ENCODE results near the gene NDUFB7.
"Not testable (repeated sequence)": the region's sequence is repeated elsewhere in the genome, so short reads cannot be mapped to it uniquely, and the experiment has no call there.

GRCh38 chr19:14585187-14585586 lies 13.3 kb upstream of the NDUFB7 start:
- not testable (repeated sequence) for TF ChIP-seq CTCF, POLR2A, EP300 (IDR thresholded peaks at IDR 0.05)
